T-helper 2 cell treated with Interferon-gamma antibody and Interleukin-4, amounts not matched to agents 100 ng/mL and 5 ng/mL, for 36 hours (primary cell): ENCODE measurements around the gene DSCAML1. TPM values are rescaled to one million over a fixed set of nuclear protein-coding genes. Genes with fewer than 3 reads are reported as not detected.
"Not testable (repeated sequence)": the region's sequence is repeated elsewhere in the genome, so short reads cannot be mapped to it uniquely, and the experiment has no call there.

Experiments used
- intact Hi-C: fragments of 100-400 bp; cut with micrococcal nuclease; formaldehyde crosslinking; loops from one replicate; pipeline ENCODE4 v1.15.1; 2023
- total RNA-seq: library from RNA; stranded (reverse); gene quantifications from 2 replicates; pipeline ENCODE4 v1.2.3, GENCODE V29; 2022

Gene DSCAML1
- total RNA-seq, 1 donor from 2014 or later, result 0.05 TPM

DNA sequence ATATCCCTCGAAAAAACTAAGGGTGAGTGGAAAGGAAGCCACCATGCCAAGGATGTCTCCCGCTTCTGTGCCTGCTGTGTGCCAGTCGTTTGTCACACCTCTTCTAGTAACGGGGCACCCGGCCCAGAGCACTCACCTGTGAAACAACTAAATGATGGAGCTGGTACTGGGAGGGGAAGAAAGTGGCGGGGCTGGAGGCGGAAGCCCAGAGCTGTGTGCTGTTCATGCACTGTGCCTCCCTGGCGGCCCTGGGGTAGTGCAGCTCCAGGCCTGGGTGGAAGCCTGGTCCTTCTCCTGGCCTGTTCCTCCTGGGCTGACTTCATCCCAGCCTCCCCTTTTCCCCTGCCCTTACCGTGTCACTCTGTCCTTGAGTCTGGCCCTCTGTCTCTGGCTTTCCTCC lies 339.2 kb downstream of the DSCAML1 start:
- intact Hi-C loops, result no loop called here

DNA sequence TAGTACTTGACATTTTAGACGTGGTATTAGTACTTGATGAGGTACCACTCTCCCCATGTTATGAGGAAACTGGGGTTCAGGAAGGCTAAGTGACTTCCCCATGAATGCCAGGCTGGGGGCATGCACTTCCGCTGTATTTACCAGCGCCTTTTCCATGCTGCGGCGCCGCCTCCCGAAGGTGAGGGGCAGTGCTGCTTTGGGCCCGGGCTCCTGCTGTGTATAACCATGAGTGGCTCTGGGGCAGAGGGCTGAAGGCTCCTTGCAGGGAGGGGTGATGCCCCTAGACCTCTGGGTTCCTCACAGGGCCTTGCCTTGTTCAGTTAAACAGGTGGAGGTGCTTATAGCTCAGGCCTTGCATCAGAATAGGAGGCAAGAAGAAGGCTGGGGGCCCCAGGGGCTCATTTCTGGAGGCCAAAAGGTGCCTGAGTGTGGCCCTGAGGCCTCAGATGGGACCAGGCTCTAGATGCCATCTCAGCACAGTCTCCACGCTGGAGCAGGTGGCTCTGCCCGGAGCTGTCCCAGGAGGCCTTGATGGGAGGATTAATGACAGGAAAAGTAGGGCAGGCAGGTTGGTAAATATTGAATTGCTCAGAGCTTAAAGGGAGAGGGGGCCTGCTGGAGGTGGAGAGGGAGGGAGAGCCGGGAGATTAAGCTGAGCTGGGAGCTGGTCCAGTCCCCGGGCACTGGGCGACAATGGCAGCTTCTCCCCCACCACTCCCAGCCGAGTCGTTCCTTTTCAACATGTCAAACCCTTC lies 339.8 kb downstream of the DSCAML1 start:
- intact Hi-C loops, result no loop called here

DNA sequence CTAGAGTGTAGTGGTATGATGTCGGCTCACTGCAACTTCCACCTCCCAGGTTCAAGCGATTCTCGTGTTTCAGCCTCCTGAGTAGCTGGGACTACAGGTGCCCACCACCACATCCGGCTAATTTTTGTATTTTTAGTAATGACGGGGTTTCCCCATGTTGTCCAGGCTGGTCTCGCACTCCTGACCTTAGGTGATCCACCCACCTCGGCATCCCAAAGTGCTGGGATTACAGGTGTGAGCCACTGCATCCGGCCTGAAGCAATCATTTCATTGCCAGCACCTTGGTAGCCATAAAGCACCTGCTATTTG lies 340.3 kb downstream of the DSCAML1 start:
- intact Hi-C loops, result not testable (repeated sequence)

DNA sequence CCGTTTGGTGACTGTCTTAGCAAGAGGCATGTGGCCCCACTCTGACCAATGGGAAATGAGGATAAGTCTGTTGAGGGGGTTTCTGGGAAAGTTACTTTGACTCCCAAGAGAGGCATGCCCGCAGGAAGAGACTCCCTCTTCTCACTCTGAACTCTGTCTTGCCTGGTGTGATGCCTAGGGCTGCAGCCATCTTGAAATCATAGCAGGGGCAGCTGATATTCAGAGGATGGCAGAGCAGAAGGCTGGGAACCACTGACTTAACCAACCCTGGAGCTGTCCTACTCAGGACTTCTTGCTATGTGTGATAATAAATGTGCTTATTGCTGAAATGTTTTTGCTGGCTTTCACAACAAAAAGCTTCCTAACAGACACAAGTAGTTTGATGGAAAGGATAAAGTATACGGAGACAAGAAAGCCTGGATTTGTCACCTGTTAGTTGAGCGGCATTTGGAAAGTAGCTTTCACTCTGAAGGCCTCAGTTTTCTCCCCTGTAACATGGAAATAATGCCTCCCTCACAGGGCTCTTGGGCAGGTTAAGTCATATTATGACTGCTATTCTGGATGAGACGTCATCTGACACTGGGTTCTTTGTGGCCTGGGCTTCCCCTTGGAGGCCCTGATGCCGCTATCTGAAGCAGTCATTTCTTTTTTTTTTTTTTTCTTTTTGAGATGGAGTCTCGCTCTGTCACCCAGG lies 340.8 kb downstream of the DSCAML1 start:
- intact Hi-C loops, result no loop called here

DNA sequence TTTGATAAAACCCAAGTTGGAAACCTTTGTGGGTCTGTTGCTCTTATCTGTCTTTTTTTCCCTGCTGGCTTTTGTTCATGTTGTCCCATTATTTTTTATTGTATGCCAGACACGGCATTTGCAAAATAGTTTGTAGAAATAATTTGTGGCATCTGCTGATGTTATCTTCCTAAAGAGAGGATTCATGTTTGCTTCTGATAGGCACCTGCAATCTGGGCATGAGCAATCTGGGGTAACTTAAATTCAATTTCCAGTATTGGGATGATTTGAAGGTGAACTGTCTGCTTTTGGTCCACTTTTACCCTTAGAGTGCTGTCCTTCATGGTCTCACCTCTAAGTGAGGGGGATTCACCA lies 342.5 kb downstream of the DSCAML1 start:
- intact Hi-C loops, result no loop called here

DNA sequence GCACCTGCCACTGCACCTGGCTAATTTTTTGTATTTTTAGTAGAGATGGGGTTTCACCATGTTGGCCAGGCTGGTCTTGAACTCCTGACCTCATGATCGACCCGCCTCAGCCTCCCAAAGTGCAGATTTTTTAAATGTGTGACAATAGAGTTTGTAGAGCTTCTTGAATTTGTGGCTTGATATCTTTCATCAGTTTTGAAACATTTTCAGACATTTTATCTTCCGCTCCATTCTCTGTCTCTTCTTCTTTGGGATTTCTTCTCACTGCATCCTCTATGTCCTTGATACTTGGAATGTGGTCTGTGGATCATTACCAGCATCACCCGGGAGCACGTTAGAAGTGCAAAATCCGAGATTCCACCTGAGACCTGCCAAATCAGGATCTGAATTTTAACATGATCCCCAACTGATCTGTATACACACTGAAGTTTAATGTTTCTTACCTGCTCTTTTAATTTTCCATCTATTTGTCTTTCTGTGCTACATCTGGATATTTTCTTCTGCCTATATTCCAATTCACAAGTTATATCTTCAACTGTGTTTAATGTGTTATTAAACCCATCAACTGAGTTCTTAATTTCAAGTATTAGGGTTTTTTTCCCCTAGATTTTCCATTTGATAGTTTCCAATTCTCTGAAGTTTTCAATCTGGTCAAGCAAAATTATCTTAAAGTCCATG lies 343.0 kb downstream of the DSCAML1 start:
- intact Hi-C loops, result no loop called here

DNA sequence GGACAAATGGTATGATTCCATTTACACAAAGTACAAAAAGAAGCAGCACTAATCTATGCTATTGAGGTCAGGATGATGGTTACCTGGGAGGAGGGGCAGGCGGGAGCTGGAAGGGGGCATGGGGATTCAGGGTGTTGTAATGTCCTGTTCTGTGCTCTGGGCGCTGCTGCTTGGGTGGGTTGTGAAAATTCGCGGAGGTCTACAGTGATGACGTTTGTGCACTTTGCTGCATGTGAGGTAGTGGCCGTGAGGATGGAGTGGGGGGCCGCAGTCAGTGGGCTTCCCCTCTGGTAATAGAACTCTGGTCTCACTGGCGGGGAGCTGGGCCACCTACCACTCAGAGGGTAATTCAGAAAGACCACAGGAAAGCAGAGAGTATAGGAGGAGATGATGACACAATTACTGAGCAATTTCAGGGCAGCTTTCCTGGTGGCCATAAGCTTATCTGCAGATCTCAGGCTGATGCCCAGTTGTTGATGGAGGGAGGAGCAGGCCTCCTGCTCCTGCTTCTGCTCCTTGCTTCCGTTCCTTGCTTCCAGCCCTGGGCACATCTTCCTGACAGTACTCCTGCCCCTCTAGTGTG lies 347.8 kb downstream of the DSCAML1 start:
- intact Hi-C loops, result no loop called here

DNA sequence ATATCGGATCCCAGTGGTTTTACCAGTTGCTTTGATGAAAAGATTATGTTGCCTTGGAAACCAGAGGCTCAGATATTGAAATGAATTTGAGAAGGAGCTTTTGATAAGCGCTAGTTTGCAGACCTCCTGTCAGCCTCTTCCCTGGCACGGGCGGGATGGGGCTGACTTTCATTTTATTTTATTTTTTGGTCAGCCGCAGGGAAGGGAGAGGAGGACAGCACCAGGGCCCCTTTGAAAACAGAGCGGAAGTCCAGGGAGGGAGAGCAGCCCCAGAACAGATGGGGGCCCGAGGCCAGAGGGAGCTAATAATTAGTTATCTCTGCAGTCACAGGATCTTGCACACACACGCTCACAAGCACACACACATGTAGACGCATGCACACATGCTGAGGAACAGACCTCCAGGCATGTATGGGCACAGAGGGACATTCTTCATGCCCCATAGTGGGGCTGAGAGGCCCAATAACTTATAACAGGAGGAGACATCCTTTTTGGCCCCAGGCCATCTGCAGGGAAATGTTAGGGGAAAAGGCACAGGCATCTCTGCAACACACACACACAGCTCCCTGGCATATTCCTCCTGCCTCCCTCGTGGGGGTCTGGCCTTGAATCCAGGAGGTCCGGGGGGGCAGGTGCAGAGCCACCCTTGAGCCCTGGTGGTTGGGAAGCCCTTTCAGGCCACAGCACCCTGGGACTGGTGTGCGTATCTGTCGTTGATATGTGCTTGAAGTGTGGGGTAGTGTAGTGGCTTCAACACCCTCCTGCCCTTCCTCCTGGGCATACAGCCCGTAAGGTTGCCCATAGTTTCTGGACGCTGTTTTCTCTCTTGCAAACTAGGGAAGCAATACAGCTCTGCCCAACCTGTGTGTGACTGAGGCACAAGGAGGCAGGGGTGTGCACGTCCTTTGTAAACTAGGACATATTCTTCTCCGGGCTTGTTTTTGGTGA lies 352.0 kb downstream of the DSCAML1 start:
- intact Hi-C loops, result no loop called here

DNA sequence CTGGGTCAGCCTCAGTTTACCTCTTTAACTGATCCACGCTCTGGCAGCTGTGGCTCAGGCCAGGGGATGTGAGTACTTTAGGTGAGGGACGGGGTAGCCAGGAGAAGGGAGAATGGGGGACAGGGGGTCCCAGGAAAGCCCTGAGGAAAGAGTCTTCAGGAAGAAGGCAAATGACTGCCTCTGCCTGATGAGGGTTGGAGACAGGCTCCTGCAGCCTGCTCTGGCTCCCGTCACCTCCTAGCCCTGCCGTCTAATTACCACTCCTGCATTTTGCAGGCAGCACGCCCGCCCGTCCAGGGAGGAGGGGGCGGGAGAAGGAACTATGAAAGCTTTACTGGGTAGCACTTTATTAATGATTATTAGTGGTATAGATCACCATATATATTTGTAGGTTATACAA lies 352.8 kb downstream of the DSCAML1 start:
- intact Hi-C loops, result no loop called here

DNA sequence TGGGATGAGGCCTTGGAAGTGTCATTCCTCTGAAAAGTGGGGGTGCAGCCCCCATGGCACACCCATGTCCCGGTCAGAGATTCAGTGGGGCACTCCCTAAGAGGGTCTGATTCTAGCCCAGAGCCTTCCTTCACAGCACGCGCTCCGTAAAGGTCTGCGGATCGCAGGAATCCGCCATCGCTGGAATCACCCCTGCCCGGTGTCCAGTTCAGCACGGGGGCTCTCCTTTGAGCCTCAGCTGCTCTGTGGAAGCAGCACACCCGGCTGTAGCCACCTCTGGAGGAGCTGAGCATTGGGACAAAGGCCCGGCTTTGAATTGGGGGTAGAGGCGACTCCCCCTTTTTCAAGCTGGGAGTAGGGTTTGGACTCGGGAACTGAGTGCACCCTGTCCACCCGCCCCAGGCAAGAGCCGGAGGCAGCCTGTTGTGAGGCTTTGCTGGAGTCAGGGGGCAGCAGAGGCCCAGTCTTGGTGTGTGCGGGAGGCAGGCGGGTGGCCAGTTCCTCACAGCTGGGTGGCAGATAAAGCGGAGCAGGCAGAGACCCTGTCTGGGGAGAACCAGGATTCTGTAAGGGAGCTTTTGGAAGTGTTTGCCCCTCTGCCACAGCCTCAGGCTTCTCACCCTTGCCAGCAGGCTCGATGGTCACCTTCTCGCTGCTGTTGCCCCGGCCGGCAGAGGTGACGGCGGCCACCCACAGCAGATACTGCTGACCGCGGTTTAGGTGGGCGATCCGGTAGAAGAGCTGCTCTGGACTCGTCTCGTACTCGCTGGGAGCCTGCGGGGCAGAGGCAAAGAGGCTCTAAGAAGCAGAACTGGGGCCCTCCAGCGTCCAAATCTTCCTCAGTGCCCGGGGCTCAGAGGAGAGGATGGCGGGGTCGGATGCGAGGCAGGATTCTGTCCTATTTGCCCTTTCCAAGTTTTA lies 353.5 kb downstream of the DSCAML1 start:
- intact Hi-C loops, result no loop called here

DNA sequence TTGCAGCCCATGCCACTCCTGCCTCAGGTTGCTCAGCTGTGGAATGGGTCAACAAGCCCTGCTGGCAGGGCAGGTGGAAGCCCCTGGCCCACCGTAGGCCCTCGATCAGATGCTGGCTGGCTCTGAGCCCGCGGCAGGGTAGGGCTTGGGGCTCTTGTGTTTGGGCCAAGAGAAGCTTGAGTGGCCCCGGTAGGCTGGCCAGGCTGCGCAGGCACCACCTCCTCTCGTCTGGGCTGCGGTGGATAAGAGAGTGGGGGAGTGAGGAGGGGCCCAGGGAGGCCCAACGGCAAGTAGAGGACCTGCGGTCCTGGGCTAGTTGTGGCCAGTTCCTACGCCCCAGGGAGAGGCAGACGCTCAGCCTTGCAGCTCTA lies 354.2 kb downstream of the DSCAML1 start:
- intact Hi-C loops, result no loop called here

DNA sequence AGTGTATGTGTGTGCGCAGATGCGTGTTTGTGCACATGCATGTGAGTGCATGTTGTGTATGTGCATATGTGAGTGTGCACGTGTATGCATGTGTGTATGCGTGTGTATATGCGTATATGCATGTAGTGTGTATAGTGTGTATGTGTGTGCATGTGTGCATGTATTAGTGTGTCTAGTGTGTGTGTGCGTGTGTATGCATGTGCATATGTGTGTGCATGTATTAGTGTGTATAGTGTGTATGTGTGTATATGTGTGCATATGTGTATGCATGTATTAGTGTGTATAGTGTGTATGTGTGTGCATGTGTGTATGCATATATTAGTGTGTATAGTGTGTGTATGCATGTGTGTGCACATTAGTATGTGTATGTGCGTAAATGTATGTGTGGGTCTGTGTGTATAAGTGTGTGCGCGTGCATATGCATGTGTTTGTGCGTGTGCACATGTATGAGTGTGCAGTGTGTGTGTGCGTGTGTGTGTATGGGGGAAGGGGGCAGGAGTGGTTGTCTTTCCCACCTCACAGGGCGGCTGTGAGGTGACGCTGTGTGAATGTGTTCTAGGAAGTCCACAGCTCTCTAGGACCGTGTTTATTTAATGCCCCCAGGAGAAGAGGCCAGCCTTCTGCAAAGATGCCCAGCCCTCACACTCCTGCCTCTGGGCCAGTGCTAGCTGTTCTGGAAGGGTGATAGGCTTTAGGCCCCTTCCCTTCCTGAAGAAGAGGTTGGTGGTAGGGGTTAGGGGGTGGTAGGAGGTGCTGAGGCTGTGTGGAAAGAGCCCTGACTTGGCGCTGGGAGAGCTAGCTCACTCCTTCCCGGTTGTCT lies 354.8 kb downstream of the DSCAML1 start:
- intact Hi-C loops, result no loop called here

DNA sequence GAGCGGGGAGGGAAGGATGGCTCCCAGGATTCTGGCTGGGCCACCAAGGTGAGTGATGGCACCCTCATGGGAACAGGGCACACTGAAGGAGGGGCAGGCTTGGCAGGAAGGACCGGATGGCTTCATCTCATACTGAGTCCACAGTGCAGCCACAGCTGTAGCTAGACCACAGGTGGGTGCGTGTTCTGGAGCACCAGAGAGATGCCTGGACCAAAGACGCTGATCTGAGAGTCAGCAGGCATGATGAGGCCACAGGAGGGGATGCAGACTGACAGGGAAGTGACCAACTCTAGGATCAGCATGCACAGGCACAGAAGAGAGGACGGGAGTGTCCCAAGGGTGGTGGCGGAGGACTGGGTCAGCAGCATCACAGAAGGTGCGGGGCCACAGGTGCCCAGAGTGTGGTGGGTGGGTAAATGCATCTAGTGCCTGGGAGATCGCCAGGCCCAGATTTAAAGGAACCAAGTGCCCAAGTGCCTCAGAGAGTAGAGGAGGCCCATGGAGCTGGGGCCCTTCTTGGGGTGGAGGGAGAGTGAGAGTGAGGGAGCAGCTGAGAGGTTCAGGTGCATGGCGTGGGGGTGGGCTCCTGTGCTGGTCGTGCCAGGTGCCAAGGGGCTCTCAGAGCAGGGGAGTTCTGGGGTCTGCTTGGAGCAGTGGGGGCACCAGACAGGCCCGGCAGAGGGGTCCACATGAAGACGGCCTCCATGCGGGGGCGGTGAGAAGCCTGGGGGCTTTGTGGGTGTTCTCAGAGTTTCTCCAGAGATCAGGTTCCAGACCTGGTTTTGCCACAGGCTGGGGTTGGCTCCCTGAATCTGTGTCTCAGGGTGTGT lies 355.7 kb downstream of the DSCAML1 start:
- intact Hi-C loops, result no loop called here

DNA sequence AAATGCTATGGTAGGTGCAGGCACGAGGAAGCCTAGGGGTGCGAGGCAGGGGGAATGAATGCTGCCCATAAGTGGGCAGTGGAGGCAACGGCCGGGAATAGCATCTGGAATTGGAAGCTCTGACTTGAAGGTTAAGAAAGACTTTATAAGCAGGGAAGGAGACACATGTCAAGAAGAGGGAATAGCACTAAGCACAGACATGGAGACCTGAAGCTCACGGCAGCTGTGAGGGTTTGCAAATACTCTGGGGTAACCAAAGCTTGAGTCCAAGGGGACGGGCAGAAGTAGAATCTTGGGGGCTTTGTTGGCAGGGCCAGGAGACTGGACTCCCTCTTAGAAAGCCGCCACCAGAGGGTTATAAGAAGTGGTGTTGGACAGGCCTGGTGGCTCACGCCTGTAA lies 356.8 kb downstream of the DSCAML1 start:
- intact Hi-C loops, result no loop called here

DNA sequence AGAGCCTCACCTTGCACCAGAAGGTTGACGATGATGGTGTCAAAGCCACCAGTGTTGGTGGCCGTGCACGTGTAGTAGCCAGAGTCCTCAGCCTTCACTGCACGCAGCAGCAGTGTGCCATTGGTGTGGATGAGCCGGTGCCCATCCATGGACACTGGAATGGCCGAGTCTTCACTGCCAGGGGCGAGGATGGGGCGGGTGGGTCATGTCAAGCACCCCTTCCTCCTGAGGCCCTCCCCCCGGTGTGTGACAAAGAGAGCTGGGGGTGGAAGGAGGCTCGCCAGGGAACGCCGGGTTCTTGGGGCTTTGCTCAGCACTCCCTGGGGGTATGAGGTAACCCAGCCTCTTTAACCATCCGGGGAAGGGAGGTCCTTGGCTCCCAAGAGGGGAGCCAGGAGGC lies 357.8 kb downstream of the DSCAML1 start:
- intact Hi-C loops, result no loop called here

DNA sequence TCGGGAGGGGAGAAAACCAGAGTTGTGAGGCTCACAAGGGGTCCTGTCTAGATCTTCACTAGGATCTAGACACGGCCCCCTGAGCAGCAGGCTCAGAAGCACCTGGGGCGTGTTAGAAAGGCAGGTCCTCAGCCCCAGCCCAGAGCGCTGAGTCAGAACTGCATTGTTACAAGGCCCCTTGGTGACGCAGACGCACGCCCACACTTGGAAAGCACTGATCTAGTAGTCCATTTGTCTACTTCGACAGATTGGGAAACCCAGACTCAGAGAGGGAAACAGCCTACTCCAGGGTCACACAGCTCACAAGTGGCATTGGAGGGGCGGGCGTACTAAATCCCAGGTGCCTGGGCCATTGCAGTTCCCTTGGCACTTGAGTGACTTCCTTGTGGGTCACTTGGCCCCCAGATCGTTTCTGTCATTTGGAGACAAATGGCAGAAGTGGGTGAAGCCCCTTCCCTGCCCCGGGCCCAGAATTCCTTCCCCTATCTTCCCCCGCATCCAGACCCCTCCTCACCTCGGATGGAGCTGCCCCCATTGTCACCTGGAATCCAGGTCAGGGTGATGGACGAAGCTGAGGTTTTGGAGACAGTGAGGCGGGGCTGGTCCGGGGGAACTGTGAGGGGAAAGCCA lies 358.5 kb downstream of the DSCAML1 start:
- intact Hi-C loops, result no loop called here

DNA sequence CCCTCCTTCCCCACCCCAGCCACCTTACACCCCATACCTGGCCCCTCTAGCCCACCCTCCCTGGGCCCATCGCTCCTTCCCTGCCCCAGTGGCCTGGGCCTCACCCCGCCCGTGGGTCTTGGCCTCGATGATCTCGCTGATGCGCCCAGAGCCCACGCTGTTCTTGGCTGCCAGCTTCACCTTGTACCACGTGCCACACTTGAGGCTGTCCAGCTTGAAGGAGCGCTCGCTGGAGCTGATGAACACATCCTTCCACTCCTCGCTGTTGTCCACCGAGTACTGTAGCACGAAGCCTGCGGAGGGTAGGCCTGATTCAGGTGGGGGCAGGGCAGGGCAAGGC lies 359.3 kb downstream of the DSCAML1 start:
- intact Hi-C loops, result no loop called here
